ENCODE data around the gene LRG1.

DNA sequence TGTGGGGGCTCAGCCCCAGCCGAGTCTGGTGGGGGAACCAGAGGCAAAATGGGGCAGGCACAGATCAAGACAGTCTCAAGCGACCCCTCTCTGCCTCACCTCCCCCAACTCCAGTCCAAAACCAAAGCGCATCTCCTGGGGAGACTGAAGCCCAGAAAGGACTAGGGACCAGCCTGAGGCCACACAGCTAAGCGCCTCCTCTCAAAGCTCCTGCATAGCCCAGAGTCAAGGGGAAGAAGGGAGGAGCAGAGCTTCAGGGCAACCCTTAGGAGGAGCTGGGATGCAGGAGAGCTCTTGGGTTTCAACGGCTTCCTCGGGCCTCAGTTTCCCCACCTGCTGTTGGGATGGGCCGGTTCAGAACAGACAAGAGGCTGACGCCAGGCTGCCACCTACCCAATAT is 39.6 kb upstream of the LRG1 start:
- no peak for TF ChIP-seq CTCF (conservative IDR thresholded peaks at IDR 0.05; ENCODE audit: low read depth, low read length)
- no peak for TF ChIP-seq EZH2phosphoT487 (IDR thresholded peaks at IDR 0.05; ENCODE audit: borderline replicate concordance, low read length)
